HepG2 (cell line): ENCODE data around the gene TMEM62.

Source experiments
- CREB1 ChIP-seq, 2 experiments: fragments of 450-650 bp in 1 of 2; IDR thresholded peaks; 2 replicates each; pipeline ENCODE4 v1.6.1; 2016 to 2017; ENCODE audit warnings: control low read depth in 1 of 2, mild to moderate bottlenecking in 1 of 2, missing compliant biosample characterization in 1 of 2, missing genetic modification characterization in 1 of 2
- CTCF ChIP-seq: sonication (generic); formaldehyde crosslinking; IDR thresholded peaks from 2 replicates; pipeline ENCODE4 v1.5.0; 2020; ENCODE audit warnings: mild to moderate bottlenecking, missing genetic modification reagents, moderate library complexity
- JUND ChIP-seq: sonication (generic); formaldehyde crosslinking; IDR thresholded peaks from 2 replicates; pipeline ENCODE4 v1.8.0; 2022; ENCODE audit warnings: mild to moderate bottlenecking, missing genetic modification reagents
- REL ChIP-seq: sonication (generic); formaldehyde crosslinking; conservative IDR thresholded peaks from 2 replicates; pipeline ENCODE4 v1.8.0; 2022; ENCODE audit warnings: mild to moderate bottlenecking, missing genetic modification reagents, moderate library complexity
- STAT5B ChIP-seq: sonication (generic); formaldehyde crosslinking; IDR thresholded peaks from 2 replicates; pipeline ENCODE4 v1.4.0; 2020; ENCODE audit warnings: missing genetic modification reagents
- ZNF280D ChIP-seq: sonication (generic); formaldehyde crosslinking; IDR thresholded peaks from 2 replicates; pipeline ENCODE4 v1.5.1; 2020; ENCODE audit warnings: mild to moderate bottlenecking, missing genetic modification reagents

GRCh38 chr15:43225201-43225949 is 92.0 kb downstream of the TMEM62 start:
- no peak for TF ChIP-seq ZNF280D (CRISPR knock-in tag)
- TF ChIP-seq JUND (CRISPR knock-in tag), result no peak
- no peak for TF ChIP-seq STAT5B (CRISPR knock-in tag)
- no peak for TF ChIP-seq CREB1 (IDR thresholded peaks at IDR 0.05)
- no peak for TF ChIP-seq CREB1 (CRISPR knock-in tag; IDR thresholded peaks at IDR 0.05)
- TF ChIP-seq REL (CRISPR knock-in tag), result no peak
- TF ChIP-seq CTCF (CRISPR knock-in tag), result peak; percentile 85
